Fibroblast of pulmonary artery (primary cell): ENCODE results near the gene SNCAIP.

Experiments used
- DNase-seq: peaks from one replicate; pipeline ENCODE4 v3.0.0-alpha.2; 2010; ENCODE audit warnings: low read depth
- H3K4me3 ChIP-seq: replicated peaks from 2 replicates; pipeline ENCODE4 v1.5.1; 2011; ENCODE audit warnings: low read depth, mild to moderate bottlenecking, control low read depth, low read length, moderate library complexity
- CTCF ChIP-seq: IDR thresholded peaks from 2 replicates; pipeline ENCODE4 v1.5.1; 2011; ENCODE audit warnings: mild to moderate bottlenecking, control low read depth, low read length, inconsistent platforms; ENCODE audit errors: missing control alignments

SNCAIP gene

GRCh38 chr5:122312591-122313406 is 762 bp downstream of the SNCAIP start:
- no peak for TF ChIP-seq CTCF
- peak overlapping the region; percentile 62 for H3K4me3 ChIP-seq
- peak; percentile 56 for DNase-seq

- no peak for DNase-seq
- TF ChIP-seq CTCF: no peak
These were observed 2.0 kb downstream of the SNCAIP start for GRCh38 chr5:122314036-122314435.

GRCh38 chr5:122315521-122315920 is 3.5 kb downstream of the SNCAIP start:
- TF ChIP-seq CTCF: no peak
- H3K4me3 ChIP-seq: no peak overlapping the region
- no peak for DNase-seq

More at GRCh38 chr5:122314036-122314435, 2.0 kb downstream of the SNCAIP start:
- no peak overlapping the region for H3K4me3 ChIP-seq

- no peak for TF ChIP-seq CTCF
- DNase-seq: no peak
- H3K4me3 ChIP-seq: no peak overlapping the region
These were observed 4.6 kb downstream of the SNCAIP start for GRCh38 chr5:122316656-122317055.

- DNase-seq: no peak
- H3K4me3 ChIP-seq: no peak overlapping the region
- no peak for TF ChIP-seq CTCF
These were observed 7.9 kb downstream of the SNCAIP start for GRCh38 chr5:122319897-122320296.

- TF ChIP-seq CTCF: no peak
- H3K4me3 ChIP-seq: no peak overlapping the region
- DNase-seq: no peak
These were observed 9.9 kb downstream of the SNCAIP start for GRCh38 chr5:122321921-122322320.
